Activated effector memory CD4-positive, alpha-beta T cell treated with anti-CD3 and anti-CD28 coated beads, Interleukin-2, amount 50 U/mL, for 16 hours (primary cell): ENCODE results near the gene GBP7.

ENCODE experiments used
- DNase-seq: peaks from one replicate; pipeline ENCODE4 v3.0.0-alpha.2; 2020

GBP7 gene

DNA sequence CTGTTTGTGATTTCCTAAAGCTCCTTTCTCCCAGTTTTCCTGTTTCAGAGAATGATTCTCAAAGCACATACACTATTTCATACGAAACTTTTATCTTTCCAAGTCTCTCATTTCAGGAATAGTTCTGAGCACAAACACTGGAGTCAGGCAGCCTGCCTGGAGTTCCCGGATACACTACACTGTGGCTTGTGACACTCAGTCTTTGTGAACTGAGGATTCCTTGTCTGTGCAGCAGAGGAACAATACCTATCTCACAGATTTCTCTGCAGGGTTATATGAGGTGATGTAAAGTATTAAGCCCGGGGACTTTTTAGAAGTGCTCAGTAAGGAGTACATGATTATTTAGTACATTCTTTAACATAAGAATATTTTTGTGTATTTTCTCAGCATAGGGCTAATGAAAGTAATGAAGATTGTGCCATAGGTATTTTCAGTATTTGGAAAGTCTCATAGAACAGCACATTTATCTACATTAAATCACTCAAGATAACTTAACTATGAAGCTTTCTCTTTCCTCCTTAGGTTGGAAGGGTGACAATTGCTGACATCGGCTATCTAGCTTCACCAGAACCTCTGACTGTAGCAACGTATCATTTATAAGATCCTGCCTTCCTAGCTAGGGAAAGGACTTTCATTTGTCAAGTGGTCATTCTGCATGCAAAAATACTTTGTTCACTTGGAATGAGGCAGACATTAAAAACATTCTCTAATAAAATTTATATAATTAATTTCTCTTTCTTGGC is 62.8 kb downstream of the GBP7 start:
- DNase-seq, result no peak

DNA sequence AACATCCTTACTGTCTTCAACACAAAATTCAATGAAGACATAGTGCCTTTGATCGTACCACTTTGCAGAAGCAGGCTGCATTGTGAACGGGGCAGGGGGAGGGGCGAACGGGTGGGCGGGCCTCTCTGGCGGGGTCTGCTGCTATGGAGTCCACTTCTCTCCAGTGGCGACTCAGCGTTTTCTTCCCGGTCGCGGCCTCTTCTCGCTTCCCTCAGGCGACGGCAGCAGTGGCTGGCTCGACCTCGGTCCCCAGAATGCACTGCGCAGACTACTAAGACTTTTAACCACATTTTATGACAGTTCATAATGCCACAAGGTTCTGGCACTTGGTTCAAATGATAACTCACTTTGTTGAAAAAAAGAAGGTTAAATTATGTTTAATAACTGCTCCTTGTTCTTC is 71.1 kb downstream of the GBP7 start:
- no peak for DNase-seq

DNA sequence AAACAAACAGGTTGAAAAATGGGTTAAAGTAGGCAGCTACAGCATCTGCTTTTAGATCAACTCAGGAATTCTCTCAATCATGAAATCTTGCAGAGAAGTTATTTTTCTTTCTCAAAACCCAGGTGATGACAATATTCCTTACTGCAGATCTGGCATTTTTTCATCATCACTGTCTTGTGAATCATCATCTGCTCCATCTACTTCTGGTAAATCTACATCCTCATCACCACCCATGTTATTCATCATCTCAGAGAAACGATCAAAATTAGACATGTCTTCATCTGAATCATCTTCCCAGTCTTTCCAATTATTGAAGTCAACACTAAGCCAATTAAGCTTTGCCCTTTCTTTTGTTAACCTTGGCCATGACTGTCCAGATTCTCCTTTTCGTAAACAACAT is 71.7 kb downstream of the GBP7 start:
- DNase-seq, result no peak

DNA sequence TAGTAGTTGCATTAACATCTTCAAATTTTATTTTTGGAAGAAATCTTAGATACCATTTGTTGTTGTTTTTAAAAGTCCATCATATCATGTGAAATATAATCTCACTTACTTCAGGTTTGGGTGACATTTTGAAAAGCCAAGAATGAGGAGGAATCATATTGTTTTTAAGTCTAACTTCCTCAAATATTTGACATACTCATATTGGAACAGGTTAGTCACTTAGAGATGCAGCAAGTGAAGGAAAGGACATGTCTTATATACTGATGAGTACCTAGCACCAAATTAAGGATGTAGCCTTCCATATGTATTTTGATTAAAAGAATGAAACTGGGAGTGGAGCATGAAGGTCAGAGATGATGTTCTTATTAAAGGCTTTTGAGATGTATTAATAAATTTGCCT is 73.8 kb downstream of the GBP7 start:
- DNase-seq, result no peak

- no peak for DNase-seq
Observed at GRCh38 chr1:89100412-89100811, 75.4 kb downstream of the GBP7 start.

- no peak for DNase-seq
Observed at GRCh38 chr1:89098857-89099256, 76.9 kb downstream of the GBP7 start.

DNA sequence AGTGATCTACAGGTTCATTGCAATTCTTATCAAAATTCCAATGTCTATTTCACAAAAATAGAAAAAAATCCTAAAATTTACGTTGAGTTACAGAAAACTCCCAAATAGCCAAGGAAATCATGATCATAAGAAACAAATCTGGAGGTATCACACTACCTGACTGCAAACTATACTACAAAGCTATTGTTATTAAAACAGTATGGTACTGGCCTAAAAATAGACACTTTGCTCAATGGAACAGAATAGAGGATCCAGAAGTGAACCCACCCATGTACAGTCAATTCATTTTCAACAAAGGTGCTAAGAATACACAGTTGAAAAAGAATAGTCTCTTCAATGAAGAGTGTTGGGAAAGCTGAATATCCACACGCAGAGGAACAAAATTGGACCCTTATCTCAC is 80.1 kb downstream of the GBP7 start:
- DNase-seq, result no peak

- DNase-seq, result no peak
Observed at GRCh38 chr1:89089962-89090361, 85.8 kb downstream of the GBP7 start.

DNA sequence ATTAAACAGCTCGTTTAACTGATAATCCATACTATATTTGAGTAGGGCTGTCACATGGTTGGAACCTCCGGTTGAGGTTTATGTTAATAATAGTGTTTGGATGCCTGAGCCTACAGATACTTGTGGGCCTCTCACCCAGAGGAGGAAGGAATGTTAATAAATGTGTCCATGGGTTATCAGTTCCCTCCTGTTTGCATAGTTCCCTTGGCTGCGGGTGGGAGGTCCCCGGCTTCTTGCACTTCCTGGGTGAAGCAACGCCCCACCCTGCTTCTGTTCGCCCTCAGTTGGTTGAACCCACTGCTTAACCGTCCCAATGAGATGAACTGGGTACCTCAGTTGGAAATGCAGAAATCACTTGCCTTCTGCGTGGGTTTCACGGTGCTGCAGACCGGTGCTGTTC is 87.2 kb downstream of the GBP7 start:
- no peak for DNase-seq

GRCh38 chr1:89087241-89087640 is 88.6 kb downstream of the GBP7 start:
- DNase-seq, result no peak

DNA sequence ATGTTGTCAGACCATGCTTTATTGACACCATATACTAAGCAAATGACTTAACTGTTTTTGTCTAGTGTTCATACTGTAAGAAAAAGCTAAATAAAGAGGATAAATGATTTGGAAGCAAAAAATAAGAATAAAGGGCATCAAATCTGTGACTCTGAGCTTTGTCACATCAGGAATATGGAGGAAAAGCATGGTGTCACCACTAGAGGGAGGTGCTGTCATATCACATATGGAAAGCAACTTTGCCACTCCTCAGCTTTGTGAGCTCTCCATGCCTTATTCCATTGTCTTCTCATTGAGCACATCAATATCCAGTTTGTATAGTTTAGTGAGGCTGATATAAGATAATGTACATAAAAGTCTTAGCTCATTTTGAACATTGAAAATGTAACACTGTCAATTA is 90.0 kb downstream of the GBP7 start:
- DNase-seq, result no peak
